ENCODE data around the gene DHODH. TPM values are rescaled to one million over a fixed set of nuclear protein-coding genes. Genes with fewer than 3 reads are reported as not detected.

Gene DHODH
- total and polyA plus RNA-seq, 2 of the 13 experiments (the other 11 are each of a cell fraction or from before 2014, with no cell fraction given), result 10.7 to 16.4 TPM

- no peak for TF ChIP-seq AKNA (CRISPR knock-in tag; IDR thresholded peaks at IDR 0.05; ENCODE audit: borderline replicate concordance)
- no peak for TF ChIP-seq ZNF383 (CRISPR knock-in tag; IDR thresholded peaks at IDR 0.05; ENCODE audit: borderline replicate concordance)
- TF ChIP-seq CBFB (CRISPR knock-in tag; IDR thresholded peaks at IDR 0.05), result no peak
- TF ChIP-seq CBX1 (IDR thresholded peaks at IDR 0.05; ENCODE audit: low read depth), result no peak
- peak; percentile 78; the same call in 1 of the 2 replicates for TF ChIP-seq NKX3-1 (CRISPR knock-in tag; IDR thresholded peaks at IDR 0.05)
- TF ChIP-seq ZNF296 (CRISPR knock-in tag; conservative IDR thresholded peaks at IDR 0.05), result no peak
- TF ChIP-seq ZBTB40 (IDR thresholded peaks at IDR 0.05), result no peak
- no peak; the same call in 1 of the 2 replicates for TF ChIP-seq ZBTB40 (CRISPR knock-in tag; IDR thresholded peaks at IDR 0.05)
- no peak for TF ChIP-seq TIGD3 (CRISPR knock-in tag; IDR thresholded peaks at IDR 0.05; ENCODE audit: borderline replicate concordance)
- TF ChIP-seq ZNF562 (CRISPR knock-in tag; IDR thresholded peaks at IDR 0.05; ENCODE audit: borderline replicate concordance), result no peak; the same call in 1 of the 2 replicates
- peak; percentile 70; the same call in 1 of the 2 replicates for TF ChIP-seq DR1 (CRISPR knock-in tag; IDR thresholded peaks at IDR 0.05)
- peak; percentile 65 for TF ChIP-seq TCF7 (IDR thresholded peaks at IDR 0.05; ENCODE audit: low read depth)
- no peak for TF ChIP-seq ZNF558 (CRISPR knock-in tag; IDR thresholded peaks at IDR 0.05; ENCODE audit: borderline replicate concordance)
Observed at GRCh38 chr16:72072514-72073342, 64.2 kb downstream of the DHODH start (continued).
